ENCODE results near the gene CYB561D2. TPM values are rescaled to one million over a fixed set of nuclear protein-coding genes. Genes with fewer than 3 reads are reported as not detected.

The CYB561D2 gene
- total and polyA plus RNA-seq, 9 of the 15 experiments (the other 6 are each of a cell fraction or from before 2014, with no cell fraction given) = 4.2 to 16.6 (median 9.4) TPM

DNA sequence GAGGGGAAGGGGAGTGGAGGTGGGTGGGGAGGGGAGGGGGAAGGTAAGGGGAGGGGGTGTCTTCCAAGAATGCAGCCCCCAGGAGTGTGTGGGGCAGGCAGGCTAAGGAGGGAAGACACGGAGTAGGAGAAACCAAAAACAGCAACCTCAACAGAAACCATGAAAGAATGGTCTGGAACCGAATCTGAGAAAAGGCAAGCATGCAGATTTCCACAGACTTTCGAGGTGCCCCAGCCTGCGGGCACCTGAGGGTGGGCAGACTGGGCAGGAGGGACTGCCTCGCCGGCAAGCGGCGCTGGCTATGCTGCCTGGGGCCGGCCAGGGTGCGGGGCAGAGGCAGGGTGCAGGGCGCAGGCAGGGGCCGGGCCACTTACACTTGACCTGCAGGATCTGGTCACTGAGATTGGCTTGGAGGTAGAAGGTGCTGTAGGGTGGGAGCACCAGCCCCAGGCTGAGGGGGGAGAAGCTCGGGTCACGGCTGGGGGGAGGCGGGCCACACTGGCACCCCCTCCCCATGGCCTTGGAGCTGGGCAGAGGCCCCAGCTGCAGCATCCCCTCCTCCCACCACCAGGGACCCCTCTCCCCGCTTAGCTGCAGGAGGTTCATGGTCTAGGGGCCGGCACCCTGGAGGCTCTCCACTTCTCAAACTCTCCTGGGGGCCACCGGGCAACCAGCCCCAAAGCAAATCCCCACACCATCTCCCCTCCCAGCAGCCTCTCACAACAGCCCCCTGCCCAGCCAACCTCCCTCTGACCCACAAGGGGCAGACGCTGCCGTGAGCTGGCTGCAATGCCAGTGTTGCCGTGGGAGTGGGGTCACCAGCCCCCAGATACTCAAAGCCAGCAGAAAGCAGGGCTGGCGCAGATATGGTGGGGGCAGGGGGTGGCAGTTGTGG lies 23.9 kb downstream of the CYB561D2 start:
- no peaks in the 10 kb centered on the region for H3K9me1 ChIP-seq (ENCODE audit: control insufficient read depth, insufficient read depth, low read length)
- CTCF ChIA-PET (ENCODE audit: low intra/inter-chr PET ratio) = interaction anchor here (1.9 kb wide), 1 partner anchor 14 kb away, joined by 4 read pairs; no protein-coding TSS in a partner anchor
- H3K4me1 ChIP-seq (replicated peaks in 1 of 2; ENCODE audit: control insufficient read depth in 2 of 2, insufficient read depth in 2 of 2, low read length in 2 of 2) = peaks cover 13 to 46% of the 10 kb centered on the region in 2 experiments; a peak in 4 of 5 replicates
- BruUV-seq (replicated peaks) = no TSS peak
- no peaks in the 10 kb centered on the region for H3K9me3 ChIP-seq (replicated peaks; ENCODE audit: control insufficient read depth, insufficient read depth, low read depth, low read length)
- in situ Hi-C loops (cut with MboI) = no loop called here
- TF ChIP-seq KAT7 (CRISPR knock-in tag; IDR thresholded peaks at IDR 0.05; ENCODE audit: borderline replicate concordance) (no peak), TGIF2 (CRISPR knock-in tag; IDR thresholded peaks at IDR 0.05) (no peak), ZNF134 (CRISPR knock-in tag; conservative IDR thresholded peaks at IDR 0.05) (no peak), HLTF (IDR thresholded peaks at IDR 0.05) (no peak), STAT5B (CRISPR knock-in tag; IDR thresholded peaks at IDR 0.05) (no peak), YY1 (IDR thresholded peaks at IDR 0.05; ENCODE audit: borderline replicate concordance in 1 of 3, control insufficient read depth in 1 of 3, extremely low read depth in 1 of 3, insufficient read depth in 3 of 3, insufficient read length in 1 of 3, insufficient replicate concordance in 2 of 3, low read depth in 1 of 3, low read length in 2 of 3) (no peak), JUND (IDR thresholded peaks at IDR 0.05; ENCODE audit: borderline replicate concordance, low read depth, low read length) (no peak), JUND (tag; IDR thresholded peaks at IDR 0.05; ENCODE audit: borderline replicate concordance, low read depth, low read length) (no peak), TFAM (CRISPR knock-in tag; conservative IDR thresholded peaks at IDR 0.05) (no peak), ZNF830 (CRISPR knock-in tag; IDR thresholded peaks at IDR 0.05) (no peak)
- TF ChIP-seq, protein P1, sequence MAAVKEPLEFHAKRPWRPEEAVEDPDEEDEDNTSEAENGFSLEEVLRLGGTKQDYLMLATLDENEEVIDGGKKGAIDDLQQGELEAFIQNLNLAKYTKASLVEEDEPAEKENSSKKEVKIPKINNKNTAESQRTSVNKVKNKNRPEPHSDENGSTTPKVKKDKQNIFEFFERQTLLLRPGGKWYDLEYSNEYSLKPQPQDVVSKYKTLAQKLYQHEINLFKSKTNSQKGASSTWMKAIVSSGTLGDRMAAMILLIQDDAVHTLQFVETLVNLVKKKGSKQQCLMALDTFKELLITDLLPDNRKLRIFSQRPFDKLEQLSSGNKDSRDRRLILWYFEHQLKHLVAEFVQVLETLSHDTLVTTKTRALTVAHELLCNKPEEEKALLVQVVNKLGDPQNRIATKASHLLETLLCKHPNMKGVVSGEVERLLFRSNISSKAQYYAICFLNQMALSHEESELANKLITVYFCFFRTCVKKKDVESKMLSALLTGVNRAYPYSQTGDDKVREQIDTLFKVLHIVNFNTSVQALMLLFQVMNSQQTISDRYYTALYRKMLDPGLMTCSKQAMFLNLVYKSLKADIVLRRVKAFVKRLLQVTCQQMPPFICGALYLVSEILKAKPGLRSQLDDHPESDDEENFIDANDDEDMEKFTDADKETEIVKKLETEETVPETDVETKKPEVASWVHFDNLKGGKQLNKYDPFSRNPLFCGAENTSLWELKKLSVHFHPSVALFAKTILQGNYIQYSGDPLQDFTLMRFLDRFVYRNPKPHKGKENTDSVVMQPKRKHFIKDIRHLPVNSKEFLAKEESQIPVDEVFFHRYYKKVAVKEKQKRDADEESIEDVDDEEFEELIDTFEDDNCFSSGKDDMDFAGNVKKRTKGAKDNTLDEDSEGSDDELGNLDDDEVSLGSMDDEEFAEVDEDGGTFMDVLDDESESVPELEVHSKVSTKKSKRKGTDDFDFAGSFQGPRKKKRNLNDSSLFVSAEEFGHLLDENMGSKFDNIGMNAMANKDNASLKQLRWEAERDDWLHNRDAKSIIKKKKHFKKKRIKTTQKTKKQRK (IDR thresholded peaks at IDR 0.05; ENCODE audit: borderline replicate concordance, low read depth, low read length) = no peak
- TF ChIP-seq, protein P2, sequence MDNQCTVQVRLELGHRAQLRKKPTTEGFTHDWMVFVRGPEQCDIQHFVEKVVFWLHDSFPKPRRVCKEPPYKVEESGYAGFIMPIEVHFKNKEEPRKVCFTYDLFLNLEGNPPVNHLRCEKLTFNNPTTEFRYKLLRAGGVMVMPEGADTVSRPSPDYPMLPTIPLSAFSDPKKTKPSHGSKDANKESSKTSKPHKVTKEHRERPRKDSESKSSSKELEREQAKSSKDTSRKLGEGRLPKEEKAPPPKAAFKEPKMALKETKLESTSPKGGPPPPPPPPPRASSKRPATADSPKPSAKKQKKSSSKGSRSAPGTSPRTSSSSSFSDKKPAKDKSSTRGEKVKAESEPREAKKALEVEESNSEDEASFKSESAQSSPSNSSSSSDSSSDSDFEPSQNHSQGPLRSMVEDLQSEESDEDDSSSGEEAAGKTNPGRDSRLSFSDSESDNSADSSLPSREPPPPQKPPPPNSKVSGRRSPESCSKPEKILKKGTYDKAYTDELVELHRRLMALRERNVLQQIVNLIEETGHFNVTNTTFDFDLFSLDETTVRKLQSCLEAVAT (IDR thresholded peaks at IDR 0.05) = no peak
- peak overlapping the region in 1 of 2 experiments; percentile 17; a peak in 1 of 4 replicates for H3K9ac ChIP-seq (ENCODE audit: insufficient read depth in 1 of 2, low read depth in 2 of 2, low read length in 2 of 2)
- H2AFZ ChIP-seq (ENCODE audit: low read depth, low read length) = no peak overlapping the region
- no peak overlapping the region for H3K4me3 ChIP-seq
- no peaks in the 10 kb centered on the region for H4K20me1 ChIP-seq (replicated peaks; ENCODE audit: control insufficient read depth, insufficient read depth, low read length)
- POLR2A ChIA-PET = no interaction called here
- FAIRE-seq (no peak), DNase-seq (ENCODE audit: extremely low read depth in 1 of 4, low spot score in 3 of 4) (no peak), ATAC-seq (no peak)
- intact Hi-C loops (cut with micrococcal nuclease) = loop anchor here (5.0 kb wide), 1 partner anchor 168 kb away; no protein-coding TSS in a partner anchor
- H3K79me2 ChIP-seq (ENCODE audit: control insufficient read depth, insufficient read depth, low read length) = no peaks in the 10 kb centered on the region
- no peaks in the 10 kb centered on the region for H3K36me3 ChIP-seq (ENCODE audit: control insufficient read depth, insufficient read depth, low read length)
- WGBS (ENCODE audit: insufficient coverage, low coverage, missing lambda C conversion rate) = 4% methylated on average over 14 of the region's 22 CpGs
- peaks cover 0 to 2% of the 10 kb centered on the region in 2 experiments; a peak in 1 of 5 replicates for H3K27me3 ChIP-seq (ENCODE audit: control insufficient read depth in 2 of 2, insufficient read depth in 2 of 2, low read length in 2 of 2)
- H3K4me2 ChIP-seq (ENCODE audit: insufficient read depth, low read length) = no peak overlapping the region
- no peak overlapping the region for H3K27ac ChIP-seq (ENCODE audit: extremely low read depth, low read depth, low read length)
